ENCODE results near the gene RPL31. TPM values are rescaled to one million over a fixed set of nuclear protein-coding genes. Genes with fewer than 3 reads are reported as not detected.

RPL31 gene
- total RNA-seq, 1 donor from 2014 or later = 1,828 TPM

Other genes with a start within 250 kb of the RPL31 start
- gene NPAS2, start 182.2 kb upstream of the RPL31 start, total RNA-seq = not detected in 2 replicates
- 3.5 and 4.7 TPM in 2 replicates for gene TBC1D8, start 149.1 kb downstream of the RPL31 start, total RNA-seq

Measured in activated B cell treated with CpG ODN at 0.5 μM for 24 hours (primary cell).